HUES64 (cell line): Measurements from ENCODE around the gene FAM3B.
"Not testable (repeated sequence)": the region's sequence is repeated elsewhere in the genome, so short reads cannot be mapped to it uniquely, and the experiment has no call there.

Source experiments
- H3K27ac ChIP-seq: 2 replicates; pipeline ENCODE4 v1.7.0; 2013; ENCODE audit warnings: low read depth, low read length, inconsistent platforms
- H3K27me3 ChIP-seq: 2 replicates; pipeline ENCODE4 v1.6.1; 2013; ENCODE audit warnings: mild to moderate bottlenecking, low read length; ENCODE audit not compliant: insufficient read depth
- H3K36me3 ChIP-seq: 2 replicates; pipeline ENCODE4 v1.6.1; 2013; ENCODE audit warnings: mild to moderate bottlenecking, low read length; ENCODE audit not compliant: insufficient read depth
- H3K4me1 ChIP-seq: 2 replicates; pipeline ENCODE4 v1.6.1; 2013; ENCODE audit warnings: mild to moderate bottlenecking, low read length, moderate library complexity; ENCODE audit not compliant: insufficient read depth
- H3K4me3 ChIP-seq: 2 replicates; pipeline ENCODE4 v1.5.1; 2013; ENCODE audit warnings: mild to moderate bottlenecking, low read length, moderate library complexity
- H3K9ac ChIP-seq: 2 replicates; pipeline ENCODE4 v1.6.1; 2013; ENCODE audit warnings: mild to moderate bottlenecking, low read depth, low read length
- H3K9me3 ChIP-seq: 2 replicates; pipeline ENCODE4 v1.6.1; 2013; ENCODE audit warnings: low read depth, low read length; ENCODE audit not compliant: insufficient read depth
- WGBS: fragments of 150-250, 120-280 bp; methylation state at CpG from one replicate; pipeline ENCODE4 v1.1.7; 2013; ENCODE audit warnings: missing lambda C conversion rate; 5-methylcytosine and 5-hydroxymethylcytosine counted together

FAM3B gene

GRCh38 chr21:41358193-41359166 lies 41.9 kb downstream of the FAM3B start:
- Histone ChIP-seq H3K9ac (no peak overlapping the region), H3K4me3 (no peak overlapping the region), H3K27ac (no peak overlapping the region), H3K9me3 (no peaks in the 10 kb centered on the region), H3K36me3 (no peaks in the 10 kb centered on the region), H3K27me3 (no peaks in the 10 kb centered on the region), H3K4me1 (no peaks in the 10 kb centered on the region)
- WGBS: 94% methylated on average over 9 of the region's 9 CpGs

- Histone ChIP-seq H3K4me3 (no peak overlapping the region), H3K36me3 (no peaks in the 10 kb centered on the region), H3K27me3 (no peaks in the 10 kb centered on the region), H3K4me1 (no peaks in the 10 kb centered on the region), H3K9ac (no peak overlapping the region), H3K27ac (no peak overlapping the region), H3K9me3 (no peaks in the 10 kb centered on the region)
- WGBS: 81% methylated on average over 12 of the region's 12 CpGs
Measured at GRCh38 chr21:41359286-41359685, 42.7 kb downstream of the FAM3B start.

GRCh38 chr21:41359754-41360071 lies 43.1 kb downstream of the FAM3B start:
- H3K27me3 ChIP-seq, H3K9ac ChIP-seq, H3K27ac ChIP-seq, H3K36me3 ChIP-seq, H3K4me3 ChIP-seq, H3K4me1 ChIP-seq, H3K9me3 ChIP-seq: not testable (repeated sequence)
- WGBS: 77% methylated on average over 4 of the region's 4 CpGs

GRCh38 chr21:41360072-41360821 lies 43.6 kb downstream of the FAM3B start:
- H3K27ac ChIP-seq: no peak overlapping the region
- no peaks in the 10 kb centered on the region for H3K9me3 ChIP-seq
- 86% methylated on average over 21 of the region's 22 CpGs for WGBS
- H3K9ac ChIP-seq: no peak overlapping the region
- no peaks in the 10 kb centered on the region for H3K36me3 ChIP-seq
- H3K27me3 ChIP-seq: no peaks in the 10 kb centered on the region
- H3K4me3 ChIP-seq: no peak overlapping the region
- H3K4me1 ChIP-seq: no peaks in the 10 kb centered on the region

- 93% methylated on average over 16 of the region's 16 CpGs for WGBS
- no peak overlapping the region for H3K9ac ChIP-seq
- H3K4me3 ChIP-seq: no peak overlapping the region
- H3K36me3 ChIP-seq: no peaks in the 10 kb centered on the region
- H3K27ac ChIP-seq: no peak overlapping the region
- no peaks in the 10 kb centered on the region for H3K27me3 ChIP-seq
- H3K4me1 ChIP-seq: no peaks in the 10 kb centered on the region
- H3K9me3 ChIP-seq: no peaks in the 10 kb centered on the region
Measured at GRCh38 chr21:41361053-41361785, 44.6 kb downstream of the FAM3B start.

- H3K9me3 ChIP-seq: no peaks in the 10 kb centered on the region
- no peaks in the 10 kb centered on the region for H3K27me3 ChIP-seq
- no peak within 1 kb of the TSS for H3K4me3 ChIP-seq
- no peaks in the 10 kb centered on the region for H3K36me3 ChIP-seq
- WGBS: 92% methylated on average over 24 of the region's 24 CpGs
- no peaks in the 10 kb centered on the region for H3K4me1 ChIP-seq
- H3K27ac ChIP-seq: no peak within 1 kb of the TSS
- no peak within 1 kb of the TSS for H3K9ac ChIP-seq
Measured at GRCh38 chr21:41361786-41362604, 45.4 kb downstream of the FAM3B start, which contains the start of gene MX2. TSS of gene MX2 (plus strand) at chr21:41362027. CDS start at chr21:41376907, 14,880 bp downstream.

- WGBS: 97% methylated on average over 15 of the region's 16 CpGs
- H3K4me3 ChIP-seq: no peak overlapping the region
- no peaks in the 10 kb centered on the region for H3K4me1 ChIP-seq
Measured at GRCh38 chr21:41362605-41363369, 46.2 kb downstream of the FAM3B start.

GRCh38 chr21:41363370-41364270 lies 47.0 kb downstream of the FAM3B start:
- H3K36me3 ChIP-seq: no peaks in the 10 kb centered on the region
- H3K9ac ChIP-seq: no peak overlapping the region
- H3K4me1 ChIP-seq: no peaks in the 10 kb centered on the region
- H3K27ac ChIP-seq: no peak overlapping the region
- H3K9me3 ChIP-seq: no peaks in the 10 kb centered on the region
- no peak overlapping the region for H3K4me3 ChIP-seq
- 93% methylated on average over 18 of the region's 18 CpGs for WGBS
- H3K27me3 ChIP-seq: 0 out of 2 replicates have a peak, but pooled peaks cover 8% of the 10 kb centered on the region

More at GRCh38 chr21:41362605-41363369, 46.2 kb downstream of the FAM3B start:
- 0 out of 2 replicates have a peak, but pooled peaks cover 2% of the 10 kb centered on the region for H3K27me3 ChIP-seq
- no peaks in the 10 kb centered on the region for H3K36me3 ChIP-seq
- H3K27ac ChIP-seq: no peak overlapping the region
- H3K9ac ChIP-seq: no peak overlapping the region
- no peaks in the 10 kb centered on the region for H3K9me3 ChIP-seq

GRCh38 chr21:41364308-41364707 lies 47.7 kb downstream of the FAM3B start:
- H3K9ac ChIP-seq: no peak overlapping the region
- H3K9me3 ChIP-seq: no peaks in the 10 kb centered on the region
- no peak overlapping the region for H3K4me3 ChIP-seq
- H3K27me3 ChIP-seq: 0 out of 2 replicates have a peak, but pooled peaks cover 10% of the 10 kb centered on the region
- H3K4me1 ChIP-seq: peaks cover 3% of the 10 kb centered on the region; the same call in 1 of the 2 replicates
- H3K27ac ChIP-seq: no peak overlapping the region
- 93% methylated on average over 6 of the region's 6 CpGs for WGBS
- no peaks in the 10 kb centered on the region for H3K36me3 ChIP-seq
